Nephron progenitor cell (in vitro differentiated cells): ENCODE data around the gene CSF3.
"Not testable (repeated sequence)": the region's sequence is repeated elsewhere in the genome, so short reads cannot be mapped to it uniquely, and the experiment has no call there.

ENCODE experiments used
- DNase-seq: peaks from one replicate; pipeline ENCODE4 v3.0.0; 2021
- H3K27ac Mint-ChIP-seq: 2 replicates; pipeline ENCODE4 v1.8.0; 2021; ENCODE audit warnings: mild to moderate bottlenecking, moderate library complexity, mixed read lengths
- H3K27me3 Mint-ChIP-seq: 2 replicates; pipeline ENCODE4 v1.8.0; 2021; ENCODE audit warnings: mild to moderate bottlenecking, low read depth, mixed read lengths; ENCODE audit not compliant: poor library complexity
- H3K36me3 Mint-ChIP-seq: 2 replicates; pipeline ENCODE4 v1.8.0; 2021; ENCODE audit warnings: low read depth, mixed read lengths
- H3K4me1 Mint-ChIP-seq: 2 replicates; pipeline ENCODE4 v1.8.0; 2021; ENCODE audit warnings: mixed read lengths
- H3K4me3 Mint-ChIP-seq: 2 replicates; pipeline ENCODE4 v1.8.0; 2021; ENCODE audit warnings: mild to moderate bottlenecking, moderate library complexity, mixed read lengths
- H3K9me3 Mint-ChIP-seq: 2 replicates; pipeline ENCODE4 v1.8.0; 2021; ENCODE audit warnings: mild to moderate bottlenecking, moderate library complexity, mixed read lengths
- CTCF ChIP-seq: fragments of 200-600 bp; sonication (generic); IDR thresholded peaks from 2 replicates; pipeline ENCODE4 v1.5.0; 2021; ENCODE audit warnings: antibody characterized with exemption

The CSF3 gene

DNA sequence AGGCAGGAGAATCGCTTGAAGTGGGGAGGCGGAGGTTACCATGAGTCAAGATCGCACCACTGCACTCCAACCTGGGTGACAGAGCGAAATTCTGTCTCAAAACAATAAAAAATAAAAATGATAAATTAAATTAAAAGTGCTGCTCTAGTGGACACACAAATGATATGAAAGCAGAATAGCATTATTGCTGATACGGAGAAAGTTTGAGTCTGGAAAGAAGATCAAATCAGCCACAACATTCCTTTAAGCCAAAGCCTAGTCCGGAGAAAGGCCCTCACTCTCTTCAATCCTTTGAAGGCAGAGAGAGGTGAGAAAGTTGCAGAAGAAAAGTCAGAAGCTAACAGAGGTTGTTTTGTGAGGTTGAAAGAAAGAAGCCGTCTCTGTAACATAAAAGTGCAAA, 15.1 kb upstream of the CSF3 start:
- peaks cover 11% of the 10 kb centered on the region for H3K4me1 Mint-ChIP-seq
- H3K4me3 Mint-ChIP-seq = no peak overlapping the region
- H3K27me3 Mint-ChIP-seq = peaks cover 7% of the 10 kb centered on the region
- H3K9me3 Mint-ChIP-seq = peaks cover 5% of the 10 kb centered on the region
- no peak for TF ChIP-seq CTCF
- no peak for DNase-seq
- H3K27ac Mint-ChIP-seq = peak overlapping the region; percentile 59
- peaks cover 19% of the 10 kb centered on the region for H3K36me3 Mint-ChIP-seq

- not testable (repeated sequence) for DNase-seq, H3K27ac Mint-ChIP-seq, H3K4me3 Mint-ChIP-seq, H3K9me3 Mint-ChIP-seq, H3K27me3 Mint-ChIP-seq
- peaks cover 12% of the 10 kb centered on the region for H3K4me1 Mint-ChIP-seq
- H3K36me3 Mint-ChIP-seq = peaks cover 12% of the 10 kb centered on the region
Measured at GRCh38 chr17:40001335-40001734, 13.9 kb upstream of the CSF3 start.

DNA sequence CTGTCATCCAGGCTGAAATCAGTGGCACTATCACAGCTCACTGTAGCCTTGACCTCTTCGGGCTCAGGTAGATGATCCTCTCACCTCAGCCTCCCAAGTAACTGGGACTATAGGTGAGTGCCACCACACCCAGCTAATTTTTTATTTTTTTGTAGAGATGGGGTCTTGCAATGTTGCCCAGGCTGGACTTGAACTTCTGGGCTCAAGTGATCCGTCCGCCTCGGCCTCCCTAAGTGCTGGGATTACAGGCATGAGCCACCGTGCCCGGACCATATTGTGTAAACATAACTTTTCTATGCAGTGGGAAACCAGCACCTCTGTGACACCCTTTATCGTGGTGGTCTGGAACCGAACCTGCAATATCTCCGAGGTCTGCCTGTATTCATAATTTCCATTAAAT, 11.2 kb upstream of the CSF3 start:
- Mint-ChIP-seq H3K4me1 (peaks cover 8% of the 10 kb centered on the region), H3K36me3 (no peaks in the 10 kb centered on the region), H3K9me3 (peaks cover 10% of the 10 kb centered on the region), H3K4me3 (no peak overlapping the region), H3K27ac (no peak overlapping the region), H3K27me3 (peaks cover 15% of the 10 kb centered on the region)
- TF ChIP-seq CTCF = no peak
- DNase-seq = no peak

- Mint-ChIP-seq H3K4me3 (no peak overlapping the region), H3K27me3 (peaks cover 15% of the 10 kb centered on the region), H3K27ac (no peak overlapping the region), H3K9me3 (peaks cover 10% of the 10 kb centered on the region), H3K36me3 (no peaks in the 10 kb centered on the region), H3K4me1 (peaks cover 8% of the 10 kb centered on the region)
- no peak for TF ChIP-seq CTCF
- DNase-seq = no peak
Measured at GRCh38 chr17:40004712-40005111, 10.5 kb upstream of the CSF3 start.

DNA sequence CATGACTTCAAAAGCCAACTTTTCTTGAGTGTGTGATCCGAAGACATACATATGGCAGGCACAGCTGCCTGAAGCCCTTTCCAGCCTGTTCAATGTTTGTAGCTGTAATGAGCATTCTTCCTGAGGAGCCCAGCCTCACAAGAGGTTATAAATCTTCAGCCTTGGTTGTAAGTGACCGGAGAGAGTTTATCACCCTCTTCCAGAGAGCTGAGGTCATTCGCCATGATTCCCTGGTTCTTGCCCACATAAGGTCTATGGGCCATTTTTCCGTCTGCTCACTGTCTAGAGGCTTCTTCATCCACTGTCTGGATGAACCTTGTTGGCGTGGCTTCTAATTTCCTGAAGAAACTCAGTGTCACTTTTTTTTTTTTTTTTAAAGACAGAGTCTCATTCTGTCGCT, 9.7 kb upstream of the CSF3 start:
- Mint-ChIP-seq H3K27me3 (peaks cover 15% of the 10 kb centered on the region), H3K27ac (no peak overlapping the region), H3K4me1 (peaks cover 15% of the 10 kb centered on the region), H3K4me3 (no peak overlapping the region), H3K9me3 (peaks cover 10% of the 10 kb centered on the region), H3K36me3 (no peaks in the 10 kb centered on the region)
- DNase-seq = no peak
- no peak for TF ChIP-seq CTCF

DNA sequence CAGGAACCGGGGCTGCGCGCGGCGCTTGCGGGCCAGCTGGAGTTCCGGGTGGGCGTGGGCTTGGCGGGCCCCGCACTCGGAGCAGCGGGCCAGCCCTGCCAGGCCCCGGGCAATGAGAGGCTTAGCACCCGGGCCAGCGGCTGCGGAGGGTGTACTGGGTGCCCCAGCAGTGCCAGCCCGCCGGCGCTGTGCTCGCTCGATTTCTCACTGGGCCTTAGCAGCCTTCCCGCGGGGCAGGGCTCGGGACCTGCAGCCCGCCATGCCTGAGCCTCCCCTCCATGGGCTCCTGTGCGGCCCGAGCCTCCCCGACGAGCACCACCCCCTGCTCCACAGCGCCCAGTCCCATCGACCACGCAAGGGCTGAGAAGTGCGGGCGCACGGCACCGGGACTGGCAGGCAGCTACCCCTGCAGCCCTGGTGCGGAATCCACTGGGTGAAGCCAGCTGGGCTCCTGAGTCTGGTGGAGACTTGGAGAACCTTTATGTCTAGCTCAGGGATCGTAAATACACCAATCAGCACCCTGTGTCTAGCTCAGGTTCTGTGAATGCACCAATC, 4.2 kb upstream of the CSF3 start:
- not testable (repeated sequence) for H3K27ac Mint-ChIP-seq, H3K4me3 Mint-ChIP-seq, H3K36me3 Mint-ChIP-seq, H3K9me3 Mint-ChIP-seq, DNase-seq
- H3K27me3 Mint-ChIP-seq = peaks cover 13% of the 10 kb centered on the region
- H3K4me1 Mint-ChIP-seq = peaks cover 40% of the 10 kb centered on the region

DNA sequence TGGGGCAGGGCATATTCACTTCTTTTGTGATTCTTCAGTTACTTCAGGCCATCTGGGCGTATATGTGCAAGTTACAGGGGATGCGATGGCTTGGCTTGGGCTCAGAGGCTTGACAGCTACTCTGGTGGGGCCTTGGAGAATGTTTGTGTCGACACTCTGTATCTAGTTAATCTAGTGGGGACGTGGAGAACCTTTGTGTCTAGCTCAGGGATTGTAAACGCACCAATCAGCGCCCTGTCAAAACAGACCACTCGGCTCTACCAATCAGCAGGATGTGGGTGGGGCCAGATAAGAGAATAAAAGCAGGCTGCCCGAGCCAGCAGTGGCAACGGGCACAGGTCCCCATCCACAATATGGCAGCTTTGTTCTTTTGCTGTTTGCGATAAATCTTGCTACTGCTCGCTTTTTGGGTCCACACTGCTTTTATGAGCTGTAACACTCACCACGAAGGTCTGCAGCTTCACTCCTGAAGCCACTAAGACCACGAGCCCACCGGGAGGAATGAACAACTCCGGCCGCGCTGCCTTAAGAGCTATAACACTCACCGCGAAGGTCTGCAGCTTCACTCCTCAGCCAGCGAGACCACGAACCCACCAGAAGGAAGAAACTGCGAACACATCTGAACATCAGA, 3.1 kb upstream of the CSF3 start:
- not testable (repeated sequence) for H3K27ac Mint-ChIP-seq, H3K9me3 Mint-ChIP-seq, DNase-seq, H3K36me3 Mint-ChIP-seq, H3K4me3 Mint-ChIP-seq
- H3K27me3 Mint-ChIP-seq = peaks cover 10% of the 10 kb centered on the region
- peaks cover 40% of the 10 kb centered on the region for H3K4me1 Mint-ChIP-seq
